Lower lobe of right lung (tissue), 2 donors: ENCODE measurements around the gene HSF2BP. TPM values are rescaled to one million over a fixed set of nuclear protein-coding genes. Genes with fewer than 3 reads are reported as not detected.

ENCODE experiments used
- ATAC-seq, 2 donors: fragments of 200-7000 bp; cut with Tn5 transposase; one replicate each; pipeline ENCODE4 v1.9.1; 2020 to 2022; ENCODE audit warnings: mild to moderate bottlenecking in 2 of 2, moderate library complexity in 2 of 2
- DNase-seq: peaks from one replicate; pipeline ENCODE4 v3.0.0-alpha.2; 2020
- H3K27ac ChIP-seq: fragments of 200-600 bp; one replicate; pipeline ENCODE4 v1.8.0; 2022
- H3K27me3 ChIP-seq: fragments of 200-600 bp; one replicate; pipeline ENCODE4 v1.8.0; 2022; ENCODE audit warnings: low read depth
- H3K36me3 ChIP-seq: fragments of 200-600 bp; one replicate; pipeline ENCODE4 v1.8.0; 2022; ENCODE audit warnings: mild to moderate bottlenecking
- H3K4me1 ChIP-seq: fragments of 200-600 bp; one replicate; pipeline ENCODE4 v1.8.0; 2022
- H3K4me3 ChIP-seq: fragments of 200-600 bp; one replicate; pipeline ENCODE4 v1.8.0; 2022; ENCODE audit warnings: mild to moderate bottlenecking
- H3K9me3 ChIP-seq: fragments of 200-600 bp; one replicate; pipeline ENCODE4 v1.8.0; 2022
- intact Hi-C: fragments of 100-400 bp; cut with DNase I; formaldehyde crosslinking; loops from one replicate; pipeline ENCODE4 v1.11.0; 2022
- total RNA-seq: library from RNA; stranded (reverse); fragmentation: NEBNext Ultra II Directional; extraction: Animal tissue kit (Norgen Biotek cat#: 25700); gene quantifications from one replicate; pipeline ENCODE4 v1.2.1, GENCODE V29; 2021
- TF ChIP-seq, protein P1 (sequence below): fragments of 200-600 bp; IDR thresholded peaks from one replicate; pipeline ENCODE4 v1.8.0; 2022; ENCODE audit warnings: antibody characterized with exemption, mild to moderate bottlenecking
- donor health status: DM: no; HTN: yes; CAD: no; lungs with severe emphysema.

The HSF2BP gene
- total RNA-seq, 1 donor from 2014 or later: 0.32 TPM

DNA sequence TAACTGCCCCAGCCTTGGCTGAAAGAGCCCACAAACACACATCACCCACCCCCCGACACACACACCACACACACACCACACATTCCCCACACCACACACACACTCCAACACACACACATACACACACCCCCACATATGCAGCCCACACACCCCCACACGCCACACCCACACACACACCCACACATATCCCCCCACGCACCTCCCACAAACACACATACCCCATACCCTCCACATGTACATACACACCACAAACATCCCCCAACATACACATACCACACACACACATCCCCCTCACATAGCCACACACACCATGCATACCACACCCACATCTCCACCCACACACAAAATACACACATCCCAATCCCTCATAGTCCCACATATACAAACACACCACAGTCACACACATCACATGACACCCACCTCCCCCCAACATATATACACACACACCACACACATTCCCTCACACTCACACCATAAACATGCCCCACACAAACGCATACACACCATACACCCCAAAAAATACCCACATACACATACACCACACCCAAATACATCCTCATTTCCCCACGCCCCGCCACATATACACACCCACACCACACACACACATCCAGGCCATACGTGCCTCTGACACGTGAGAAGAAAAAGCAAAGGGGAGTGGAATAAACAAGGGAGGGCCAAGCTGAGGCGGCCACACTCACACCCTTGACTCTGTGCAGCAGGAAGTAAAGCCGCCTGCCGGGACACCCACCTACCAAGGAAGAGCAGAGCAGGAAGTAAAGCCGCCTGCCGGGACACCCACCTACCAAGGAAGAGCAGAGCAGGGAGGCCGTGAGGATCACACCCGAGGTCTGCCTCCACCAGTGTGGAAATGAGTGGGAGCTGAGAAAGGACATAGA is 53.7 kb downstream of the HSF2BP start:
- Histone ChIP-seq H3K27ac (no peak overlapping the region), H3K4me1 (peaks cover 10% of the 10 kb centered on the region), H3K27me3 (no peaks in the 10 kb centered on the region), H3K36me3 (no peaks in the 10 kb centered on the region), H3K4me3 (no peak overlapping the region), H3K9me3 (no peaks in the 10 kb centered on the region)
- peak in 1 of 2 donors; percentile 34 for ATAC-seq
- TF ChIP-seq, protein P1, sequence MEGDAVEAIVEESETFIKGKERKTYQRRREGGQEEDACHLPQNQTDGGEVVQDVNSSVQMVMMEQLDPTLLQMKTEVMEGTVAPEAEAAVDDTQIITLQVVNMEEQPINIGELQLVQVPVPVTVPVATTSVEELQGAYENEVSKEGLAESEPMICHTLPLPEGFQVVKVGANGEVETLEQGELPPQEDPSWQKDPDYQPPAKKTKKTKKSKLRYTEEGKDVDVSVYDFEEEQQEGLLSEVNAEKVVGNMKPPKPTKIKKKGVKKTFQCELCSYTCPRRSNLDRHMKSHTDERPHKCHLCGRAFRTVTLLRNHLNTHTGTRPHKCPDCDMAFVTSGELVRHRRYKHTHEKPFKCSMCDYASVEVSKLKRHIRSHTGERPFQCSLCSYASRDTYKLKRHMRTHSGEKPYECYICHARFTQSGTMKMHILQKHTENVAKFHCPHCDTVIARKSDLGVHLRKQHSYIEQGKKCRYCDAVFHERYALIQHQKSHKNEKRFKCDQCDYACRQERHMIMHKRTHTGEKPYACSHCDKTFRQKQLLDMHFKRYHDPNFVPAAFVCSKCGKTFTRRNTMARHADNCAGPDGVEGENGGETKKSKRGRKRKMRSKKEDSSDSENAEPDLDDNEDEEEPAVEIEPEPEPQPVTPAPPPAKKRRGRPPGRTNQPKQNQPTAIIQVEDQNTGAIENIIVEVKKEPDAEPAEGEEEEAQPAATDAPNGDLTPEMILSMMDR: no peak
- intact Hi-C loops: no loop called here
- DNase-seq: no peak

DNA sequence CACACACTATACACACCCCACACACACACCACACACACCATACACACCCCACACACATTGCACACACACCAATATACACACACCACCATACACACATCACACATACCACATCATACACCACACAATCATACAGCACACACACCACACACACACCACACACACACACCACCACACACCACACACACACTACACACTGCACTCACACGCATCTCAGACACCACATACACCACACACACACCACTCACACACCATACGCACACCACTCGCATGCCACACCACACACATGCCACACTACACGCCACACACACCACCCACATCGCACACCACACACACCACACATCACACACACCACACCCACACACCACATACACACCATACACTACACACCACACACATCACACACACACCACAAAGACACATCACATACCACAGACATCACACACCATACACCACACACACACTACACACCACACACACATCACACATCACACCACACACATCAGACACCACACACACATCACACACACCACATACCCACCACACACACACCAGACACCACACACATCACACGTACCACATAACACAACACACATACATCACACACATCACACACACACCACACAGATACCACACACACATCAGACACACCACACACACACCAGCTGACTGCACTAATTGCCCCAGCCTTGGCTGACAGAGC is 54.6 kb downstream of the HSF2BP start:
- intact Hi-C loops: no loop called here
- H3K36me3 ChIP-seq: no peaks in the 10 kb centered on the region
- H3K4me1 ChIP-seq: peaks cover 5% of the 10 kb centered on the region
- ATAC-seq (no peak), DNase-seq (no peak)
- TF ChIP-seq, protein P1: no peak
- no peaks in the 10 kb centered on the region for H3K27me3 ChIP-seq
- no peak overlapping the region for H3K4me3 ChIP-seq
- no peaks in the 10 kb centered on the region for H3K9me3 ChIP-seq
- H3K27ac ChIP-seq: no peak overlapping the region

DNA sequence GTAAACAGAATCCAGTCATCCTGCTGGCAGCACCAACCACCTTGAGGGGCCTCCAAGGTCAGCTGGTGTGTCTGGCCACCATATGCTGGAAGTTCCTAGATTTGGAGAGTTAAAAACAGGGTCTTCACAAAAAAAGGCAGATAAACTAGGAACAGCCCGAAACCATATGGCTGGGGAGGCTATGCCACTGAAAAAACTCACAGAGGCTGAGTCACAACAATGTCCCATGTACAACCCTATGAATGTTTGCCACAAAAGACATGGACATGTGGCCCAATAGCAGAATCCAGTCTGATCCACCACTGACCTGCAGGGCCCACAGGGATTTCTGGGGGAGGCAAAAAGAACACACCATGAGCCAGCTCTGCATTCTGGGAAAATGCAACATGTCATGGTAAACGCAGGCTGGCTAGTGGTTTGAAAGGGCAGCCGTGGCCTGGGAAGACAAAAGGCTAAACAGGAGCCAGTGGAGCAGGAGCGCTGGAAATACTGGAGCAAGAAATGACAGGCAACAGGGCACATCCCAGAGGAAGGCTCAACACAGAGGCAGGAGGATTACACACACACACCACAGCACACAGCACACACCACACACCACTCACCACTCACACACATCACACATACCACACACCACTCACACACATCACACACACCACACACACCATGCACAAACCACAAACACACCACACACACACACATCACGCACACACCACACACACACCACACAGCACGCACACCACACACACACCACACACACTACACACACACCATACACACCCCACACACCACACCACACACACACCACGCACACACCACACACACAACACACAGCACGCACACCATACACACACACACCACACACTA is 55.4 kb downstream of the HSF2BP start:
- H3K4me3 ChIP-seq: no peak overlapping the region
- DNase-seq (no peak), ATAC-seq (no peak)
- H3K27ac ChIP-seq: peak overlapping the region; percentile 65
- H3K36me3 ChIP-seq: no peaks in the 10 kb centered on the region
- H3K9me3 ChIP-seq: no peaks in the 10 kb centered on the region
- TF ChIP-seq, protein P1: no peak
- intact Hi-C loops: no loop called here
- H3K4me1 ChIP-seq: no peaks in the 10 kb centered on the region
- no peaks in the 10 kb centered on the region for H3K27me3 ChIP-seq

DNA sequence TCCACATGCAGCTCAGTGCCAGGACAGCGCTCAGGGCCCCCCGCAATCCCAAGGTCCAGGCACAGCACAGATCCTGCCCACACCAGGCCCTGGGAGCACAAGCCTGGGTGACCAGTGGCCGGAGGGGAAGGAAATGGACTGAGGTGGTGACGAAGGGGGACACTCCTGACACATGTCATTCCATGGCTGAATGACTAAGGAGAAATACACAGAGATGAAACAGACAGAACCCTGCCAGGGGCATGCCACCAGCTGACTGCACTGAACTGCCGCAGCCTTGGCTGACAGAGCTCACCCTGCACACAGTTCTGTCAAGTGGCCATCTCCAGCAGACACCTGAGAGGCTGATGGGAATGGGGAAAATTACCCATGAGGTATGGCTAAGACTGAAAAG is 56.1 kb downstream of the HSF2BP start:
- Histone ChIP-seq H3K9me3 (no peaks in the 10 kb centered on the region), H3K27ac (peak overlapping the region; percentile 65), H3K4me1 (no peaks in the 10 kb centered on the region), H3K36me3 (no peaks in the 10 kb centered on the region), H3K4me3 (no peak overlapping the region), H3K27me3 (no peaks in the 10 kb centered on the region)
- TF ChIP-seq, protein P1: no peak
- intact Hi-C loops: no loop called here
- peak; percentile 61 to 74 for ATAC-seq
- no peak for DNase-seq
